GM12878 (cell line): ENCODE data around the gene S100A2. TPM values are rescaled to one million over a fixed set of nuclear protein-coding genes. Genes with fewer than 3 reads are reported as not detected.

ENCODE experiments used
- BHLHE40 ChIP-seq, 2 experiments: fragments of 450-650 bp in 1 of 2; IDR thresholded peaks; 2 replicates each; pipeline ENCODE4 v1.6.1; 2011 to 2017; ENCODE audit warnings: low read depth in 2 of 2, borderline replicate concordance in 1 of 2, improper control_type of control experiment in 1 of 2, low read length in 1 of 2, mild to moderate bottlenecking in 1 of 2
- CBX3 ChIP-seq: fragments of 200-600 bp; sonication (generic); IDR thresholded peaks from 2 replicates; pipeline ENCODE4 v1.6.1; 2016; ENCODE audit warnings: low read depth, borderline replicate concordance
- CHD4 ChIP-seq: fragments of 200-600 bp; sonication (generic); IDR thresholded peaks from 2 replicates; pipeline ENCODE4 v1.6.1; 2016; ENCODE audit warnings: mild to moderate bottlenecking
- IRF4 ChIP-seq: IDR thresholded peaks from 2 replicates; pipeline ENCODE4 v1.6.1; 2011; ENCODE audit warnings: low read depth, low read length
- RB1 ChIP-seq: fragments of 450-650 bp; formaldehyde crosslinking; IDR thresholded peaks from 2 replicates; pipeline ENCODE4 v1.6.1; 2017; ENCODE audit warnings: mild to moderate bottlenecking, borderline replicate concordance
- SREBF1 ChIP-seq: IDR thresholded peaks from 2 replicates; pipeline ENCODE4 v1.6.1; 2012; ENCODE audit warnings: mild to moderate bottlenecking, low read length
- TCF12 ChIP-seq: IDR thresholded peaks from 2 replicates; pipeline ENCODE4 v1.6.1; 2011; ENCODE audit warnings: low read depth, mild to moderate bottlenecking, low read length
- TCF7 ChIP-seq: IDR thresholded peaks from 2 replicates; pipeline ENCODE4 v1.6.1; 2014; ENCODE audit warnings: antibody characterized with exemption, borderline replicate concordance
- polyA plus RNA-seq, 11 experiments: library from polyadenylated mRNA; depleted of rRNA in 4 of 11; unstranded in 6 of 11; stranded (reverse) in 5 of 11; fragments of >200 nt; fragmentation: Nextera tagmentation in 4 of 11; fragmentation: Illumina TruSeq in 1 of 11; extraction: Ambion mirVana in 4 of 11; extraction: Trizol in 1 of 11; gene quantifications; 1 replicate in 1 of 11; 2 replicates in 10 of 11; pipeline versions ENCODE4 v1.2.1 to v1.2.3, GENCODE V29; 2011 to 2016; ENCODE audit warnings: inconsistent platforms in 2 of 11, missing spikeins in 2 of 11, low read depth in 1 of 11
- total RNA-seq, 4 experiments: library from RNA; depleted of rRNA in 3 of 4; stranded (reverse); fragments of >200 nt in 3 of 4; fragmentation: Illumina TruSeq in 1 of 4; extraction: Trizol in 1 of 4; gene quantifications; 2 replicates each; pipeline versions ENCODE4 v1.2.1 to v1.2.3, GENCODE V29; 2013 to 2021
- TF ChIP-seq, protein P1 (sequence below): fragments of 450-650 bp; IDR thresholded peaks from 2 replicates; pipeline ENCODE4 v1.6.1; 2017; ENCODE audit warnings: mild to moderate bottlenecking, moderate library complexity

The S100A2 gene
- total and polyA plus RNA-seq, 10 of the 15 experiments (the other 5 are each of a cell fraction or from before 2014, with no cell fraction given), result 0.11 to 1.5 (median 0.59) TPM; not detected in 2

DNA sequence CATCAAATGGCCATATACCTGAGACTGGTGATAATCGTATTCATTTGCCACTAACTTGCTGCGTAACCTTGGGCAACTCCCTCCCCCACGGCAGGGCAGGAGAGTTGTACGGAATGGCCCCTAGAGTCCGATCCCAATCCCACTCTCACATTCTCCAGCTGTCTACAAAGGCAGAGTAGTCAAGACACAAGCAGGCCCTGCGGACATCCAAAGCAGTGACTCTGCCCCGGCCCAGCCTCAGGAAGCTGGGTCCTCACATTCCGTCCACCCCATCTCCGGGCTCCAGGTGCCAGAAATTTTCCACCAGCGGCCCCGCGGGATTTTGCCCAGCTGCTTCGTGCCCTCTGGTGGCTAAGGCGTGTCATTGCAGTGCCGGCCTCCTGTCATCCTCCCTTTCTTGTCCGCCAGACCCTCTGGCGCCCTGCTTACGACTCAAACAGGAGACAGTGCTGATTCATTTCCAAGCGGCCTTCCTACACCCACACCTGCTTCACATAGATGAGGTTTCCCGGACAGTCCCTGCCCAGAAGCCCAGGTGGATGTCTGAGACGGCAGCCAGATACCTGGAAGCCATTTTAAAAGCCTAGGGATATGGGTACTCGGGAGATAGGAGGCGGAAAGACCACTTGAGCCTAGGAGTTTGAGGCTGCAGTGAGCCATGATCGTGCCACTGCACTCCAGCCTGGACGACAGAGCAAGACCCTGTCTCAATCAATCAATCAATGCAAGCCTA is 2.9 kb upstream of the S100A2 start (continued):
- TF ChIP-seq TCF7, result no peak
- no peak for TF ChIP-seq SREBF1
- no peak for TF ChIP-seq TCF12
- no peak for TF ChIP-seq CBX3
- TF ChIP-seq, protein P1, sequence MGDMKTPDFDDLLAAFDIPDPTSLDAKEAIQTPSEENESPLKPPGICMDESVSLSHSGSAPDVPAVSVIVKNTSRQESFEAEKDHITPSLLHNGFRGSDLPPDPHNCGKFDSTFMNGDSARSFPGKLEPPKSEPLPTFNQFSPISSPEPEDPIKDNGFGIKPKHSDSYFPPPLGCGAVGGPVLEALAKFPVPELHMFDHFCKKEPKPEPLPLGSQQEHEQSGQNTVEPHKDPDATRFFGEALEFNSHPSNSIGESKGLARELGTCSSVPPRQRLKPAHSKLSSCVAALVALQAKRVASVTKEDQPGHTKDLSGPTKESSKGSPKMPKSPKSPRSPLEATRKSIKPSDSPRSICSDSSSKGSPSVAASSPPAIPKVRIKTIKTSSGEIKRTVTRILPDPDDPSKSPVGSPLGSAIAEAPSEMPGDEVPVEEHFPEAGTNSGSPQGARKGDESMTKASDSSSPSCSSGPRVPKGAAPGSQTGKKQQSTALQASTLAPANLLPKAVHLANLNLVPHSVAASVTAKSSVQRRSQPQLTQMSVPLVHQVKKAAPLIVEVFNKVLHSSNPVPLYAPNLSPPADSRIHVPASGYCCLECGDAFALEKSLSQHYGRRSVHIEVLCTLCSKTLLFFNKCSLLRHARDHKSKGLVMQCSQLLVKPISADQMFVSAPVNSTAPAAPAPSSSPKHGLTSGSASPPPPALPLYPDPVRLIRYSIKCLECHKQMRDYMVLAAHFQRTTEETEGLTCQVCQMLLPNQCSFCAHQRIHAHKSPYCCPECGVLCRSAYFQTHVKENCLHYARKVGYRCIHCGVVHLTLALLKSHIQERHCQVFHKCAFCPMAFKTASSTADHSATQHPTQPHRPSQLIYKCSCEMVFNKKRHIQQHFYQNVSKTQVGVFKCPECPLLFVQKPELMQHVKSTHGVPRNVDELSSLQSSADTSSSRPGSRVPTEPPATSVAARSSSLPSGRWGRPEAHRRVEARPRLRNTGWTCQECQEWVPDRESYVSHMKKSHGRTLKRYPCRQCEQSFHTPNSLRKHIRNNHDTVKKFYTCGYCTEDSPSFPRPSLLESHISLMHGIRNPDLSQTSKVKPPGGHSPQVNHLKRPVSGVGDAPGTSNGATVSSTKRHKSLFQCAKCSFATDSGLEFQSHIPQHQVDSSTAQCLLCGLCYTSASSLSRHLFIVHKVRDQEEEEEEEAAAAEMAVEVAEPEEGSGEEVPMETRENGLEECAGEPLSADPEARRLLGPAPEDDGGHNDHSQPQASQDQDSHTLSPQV, result no peak
- no peak for TF ChIP-seq CHD4
- TF ChIP-seq RB1, result peak; percentile 51; the same call in 1 of the 2 replicates
- peak; percentile 34; the same call in 1 of the 2 replicates for TF ChIP-seq IRF4
- TF ChIP-seq BHLHE40 (IDR thresholded peaks at IDR 0.05; ENCODE audit: borderline replicate concordance in 1 of 2, low read depth in 2 of 2, low read length in 1 of 2), result 0 out of 4 replicates have a peak, but pooled peaks of 1 of the 2 experiments have one; percentile 17
